Measurements from ENCODE around the gene FRAS1.
"Not testable (repeated sequence)": the region's sequence is repeated elsewhere in the genome, so short reads cannot be mapped to it uniquely, and the experiment has no call there.

FRAS1 gene

GRCh38 chr4:78058591-78059523, 1.7 kb downstream of the FRAS1 start:
- DNase-seq: no peak

- DNase-seq: no peak
Measured at GRCh38 chr4:78059524-78059889, 2.4 kb downstream of the FRAS1 start.

GRCh38 chr4:78059938-78060337, 2.8 kb downstream of the FRAS1 start:
- no peak for DNase-seq

- no peak for DNase-seq
Measured at GRCh38 chr4:78061939-78062570, 4.9 kb downstream of the FRAS1 start.

- DNase-seq: no peak
Measured at GRCh38 chr4:78065508-78066192, 8.5 kb downstream of the FRAS1 start.

- DNase-seq: no peak
Measured at GRCh38 chr4:78068481-78068880, 11.4 kb downstream of the FRAS1 start.

- DNase-seq: no peak
Measured at GRCh38 chr4:78069319-78069718, 12.2 kb downstream of the FRAS1 start.

- no peak for DNase-seq
Measured at GRCh38 chr4:78069859-78070258, 12.7 kb downstream of the FRAS1 start.

GRCh38 chr4:78070731-78071282, 13.7 kb downstream of the FRAS1 start:
- DNase-seq: no peak

- DNase-seq: no peak
Measured at GRCh38 chr4:78074759-78075158, 17.6 kb downstream of the FRAS1 start.

GRCh38 chr4:78075986-78076385, 18.9 kb downstream of the FRAS1 start:
- DNase-seq: no peak

GRCh38 chr4:78078101-78078500, 21.0 kb downstream of the FRAS1 start:
- no peak for DNase-seq

- no peak for DNase-seq
Measured at GRCh38 chr4:78079726-78080430, 22.8 kb downstream of the FRAS1 start.

- DNase-seq: no peak
Measured at GRCh38 chr4:78081541-78081940, 24.4 kb downstream of the FRAS1 start.

- DNase-seq: no peak
Measured at GRCh38 chr4:78083035-78083434, 25.9 kb downstream of the FRAS1 start.

GRCh38 chr4:78091534-78091933, 34.4 kb downstream of the FRAS1 start:
- DNase-seq: no peak

- not testable (repeated sequence) for DNase-seq
Measured at GRCh38 chr4:78092350-78092749, 35.2 kb downstream of the FRAS1 start.

GRCh38 chr4:78092850-78093249, 35.7 kb downstream of the FRAS1 start:
- no peak for DNase-seq

- DNase-seq: no peak
Measured at GRCh38 chr4:78095081-78095480, 38.0 kb downstream of the FRAS1 start.

- no peak for DNase-seq
Measured at GRCh38 chr4:78099058-78099457, 41.9 kb downstream of the FRAS1 start.

GRCh38 chr4:78100060-78100459, 42.9 kb downstream of the FRAS1 start:
- DNase-seq: no peak

- no peak for DNase-seq
Measured at GRCh38 chr4:78119698-78120097, 62.6 kb downstream of the FRAS1 start.
